Measurements from ENCODE around the gene PRCD.
"Not testable (repeated sequence)": the region's sequence is repeated elsewhere in the genome, so short reads cannot be mapped to it uniquely, and the experiment has no call there.

The PRCD gene

GRCh38 chr17:76504117-76504516 lies 35.7 kb upstream of the PRCD start:
- DNase-seq (ENCODE audit: low spot score), result no peak

DNA sequence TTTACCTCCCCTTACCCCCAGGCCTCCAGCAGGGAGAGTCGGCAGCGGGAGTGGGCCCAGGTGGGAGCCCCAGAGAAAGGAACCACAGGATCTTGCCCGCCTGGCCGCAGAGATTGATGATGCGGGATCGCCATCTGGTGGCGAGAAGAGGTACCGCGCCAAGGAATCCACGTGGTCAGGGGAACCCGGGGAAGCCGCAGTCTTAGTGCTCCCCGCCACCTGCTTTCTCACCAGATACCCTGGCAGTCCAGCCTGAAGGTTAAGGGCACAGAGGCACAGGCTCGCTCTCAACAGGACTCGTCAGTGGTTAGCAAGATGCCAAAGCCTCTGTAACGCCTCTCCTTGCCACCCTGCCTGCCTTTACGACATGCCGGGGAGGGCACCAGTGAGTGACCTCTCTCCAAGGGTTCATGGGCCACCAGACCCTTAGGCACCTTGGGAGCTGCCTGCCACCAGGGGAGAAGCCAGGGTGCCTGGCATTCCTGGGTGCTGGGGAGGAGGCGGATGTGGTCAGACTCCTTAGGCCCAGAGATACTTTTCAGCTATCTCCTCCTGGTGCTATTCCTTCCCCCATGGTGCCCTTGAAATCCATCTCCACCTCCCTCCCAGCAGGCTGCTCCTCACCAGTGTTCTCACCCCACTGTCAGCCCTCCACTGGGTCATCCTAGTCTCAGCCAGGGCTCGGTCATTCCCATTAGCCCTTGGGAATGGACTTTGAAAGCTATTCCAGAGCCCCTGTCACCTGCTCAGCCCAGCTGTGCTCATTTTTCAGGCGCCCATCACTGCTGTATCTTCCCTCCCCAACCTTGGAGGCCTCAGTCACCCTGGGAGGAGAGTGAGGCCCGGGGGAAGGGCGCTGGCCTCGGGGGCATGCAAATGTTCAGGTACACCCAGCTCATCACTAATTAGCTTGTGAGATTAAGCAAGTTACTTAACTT lies 33.2 kb upstream of the PRCD start:
- peak; percentile 85 for DNase-seq (ENCODE audit: low spot score)

DNA sequence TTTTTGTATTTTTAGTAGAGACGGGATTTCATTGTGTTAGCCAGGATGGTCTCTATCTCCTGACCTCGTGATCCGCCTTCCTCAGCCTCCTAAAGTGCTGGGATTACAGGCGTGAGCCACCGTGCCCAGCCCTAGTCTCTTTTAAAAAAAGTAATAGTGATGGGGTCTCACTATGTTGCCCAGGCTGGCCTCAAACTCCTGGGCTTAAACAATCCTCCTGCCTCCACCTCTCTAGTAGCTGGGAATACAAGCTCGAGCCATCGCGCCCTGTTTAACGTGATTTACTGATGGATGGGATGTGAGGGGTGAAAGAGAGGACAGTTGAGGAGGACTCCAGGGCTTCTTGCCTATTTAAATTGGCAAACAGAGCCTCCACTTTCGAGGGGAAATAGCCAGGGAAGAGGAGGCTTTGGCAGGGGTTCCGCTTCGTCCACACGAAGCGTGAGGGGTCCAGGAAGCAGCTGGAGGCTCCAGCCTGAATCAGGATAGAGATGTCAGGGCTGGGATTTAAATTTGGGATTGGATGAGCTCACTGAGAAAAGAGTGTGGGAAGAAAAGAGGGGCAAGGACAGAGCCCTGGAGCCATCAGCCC lies 31.3 kb upstream of the PRCD start:
- not testable (repeated sequence) for DNase-seq (ENCODE audit: low spot score)

DNA sequence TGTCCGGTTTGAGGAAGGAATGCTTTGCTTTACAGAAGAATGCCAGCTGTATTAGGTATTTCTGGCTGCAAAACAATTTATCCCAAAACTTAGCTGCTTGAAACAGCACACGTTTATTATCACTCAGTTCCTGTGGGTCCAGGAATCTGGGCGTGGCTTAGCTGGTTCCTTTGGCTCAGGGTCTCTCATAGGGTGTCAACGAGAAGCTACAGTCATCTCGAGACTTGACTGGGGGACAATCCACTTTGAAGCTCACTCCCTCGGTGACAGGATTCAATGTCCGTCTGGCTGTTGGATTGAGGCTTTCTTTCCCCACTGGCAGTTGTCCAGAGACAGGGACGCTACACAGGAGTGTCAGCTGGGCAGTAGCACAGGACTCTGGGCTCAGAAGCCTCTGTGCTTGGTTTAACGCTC lies 29.0 kb upstream of the PRCD start:
- peak; percentile 0 for DNase-seq (ENCODE audit: low spot score)

- no peak for DNase-seq (ENCODE audit: low spot score)
These were observed 28.0 kb upstream of the PRCD start for GRCh38 chr17:76511668-76512365.

- DNase-seq (ENCODE audit: low spot score), result no peak
These were observed 27.2 kb upstream of the PRCD start for GRCh38 chr17:76512366-76513305.

- DNase-seq (ENCODE audit: low spot score), result no peak
These were observed 26.5 kb upstream of the PRCD start for GRCh38 chr17:76513306-76513692.

DNA sequence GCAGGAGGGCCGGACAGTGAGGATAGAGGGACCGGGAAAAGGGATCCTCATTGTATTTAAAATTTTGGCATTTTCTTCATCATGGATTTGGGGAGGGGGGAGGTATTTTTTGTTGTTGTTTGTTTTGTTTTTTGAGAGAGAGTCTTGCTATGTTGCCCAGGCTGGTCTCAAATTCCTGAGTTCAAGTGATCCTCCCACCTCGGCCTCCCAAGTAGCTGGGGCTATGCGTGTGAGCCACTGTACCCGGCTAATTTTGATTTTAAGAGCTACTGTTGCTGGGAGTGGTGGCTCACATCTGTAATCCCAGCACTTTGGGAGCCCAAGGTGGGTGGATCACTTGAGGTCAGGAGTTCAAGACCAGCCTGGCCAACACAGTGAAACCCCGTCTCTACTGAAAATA lies 25.5 kb upstream of the PRCD start:
- not testable (repeated sequence) for DNase-seq (ENCODE audit: low spot score)

- peak; percentile 89 for DNase-seq (ENCODE audit: low spot score)
These were observed 24.4 kb upstream of the PRCD start for GRCh38 chr17:76515274-76515949.

- DNase-seq (ENCODE audit: low spot score), result no peak
These were observed 22.2 kb upstream of the PRCD start for GRCh38 chr17:76517638-76518038.

DNA sequence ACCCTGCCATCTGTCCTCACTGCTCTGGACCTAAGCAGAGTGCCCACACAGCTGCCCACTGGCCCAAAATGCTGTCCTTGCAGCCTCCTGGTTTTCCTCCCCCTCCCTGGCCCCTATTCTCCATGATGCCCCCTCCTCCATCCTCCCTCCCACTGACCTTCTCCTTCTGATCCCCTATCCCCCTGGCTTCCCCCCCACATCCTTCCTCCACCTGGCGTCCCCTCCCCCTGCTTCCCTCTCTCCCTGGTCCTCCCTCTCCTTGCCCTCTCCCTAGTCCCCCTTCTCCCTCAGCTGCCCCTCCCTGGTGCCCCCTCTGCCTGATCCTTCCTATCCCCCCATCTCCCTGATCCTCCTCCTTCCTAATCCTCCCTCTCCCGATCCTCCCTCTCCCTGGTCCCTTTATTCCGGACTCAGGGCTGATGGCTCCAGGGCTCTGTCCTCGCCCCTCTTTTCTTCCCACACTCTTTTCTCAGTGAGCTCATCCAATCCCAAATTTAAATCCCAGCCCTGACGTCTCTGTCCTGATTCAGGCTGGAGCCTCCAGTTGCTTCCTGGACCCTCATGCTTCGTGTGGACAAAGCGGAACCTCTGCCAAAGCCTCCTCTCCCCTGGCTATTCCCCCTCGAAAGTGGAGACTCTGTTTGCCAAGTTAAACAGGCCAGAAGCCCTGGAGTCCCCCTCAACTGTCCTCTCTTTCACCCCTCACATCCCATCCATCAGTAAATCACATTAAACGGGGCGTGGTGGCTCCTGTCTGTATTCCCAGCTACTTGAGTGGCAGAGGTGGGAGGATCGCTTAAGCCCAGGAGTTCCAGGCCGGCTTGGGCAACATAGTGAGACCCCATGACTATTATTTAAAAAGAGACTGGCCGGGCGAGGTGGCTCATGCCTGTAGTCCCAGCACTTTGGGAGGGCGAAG lies 20.5 kb upstream of the PRCD start:
- no peak for DNase-seq (ENCODE audit: low spot score)

- no peak for DNase-seq (ENCODE audit: low spot score)
These were observed 18.6 kb upstream of the PRCD start for GRCh38 chr17:76521262-76521661.

GRCh38 chr17:76521683-76522082 lies 18.2 kb upstream of the PRCD start:
- DNase-seq (ENCODE audit: low spot score), result not testable (repeated sequence)

DNA sequence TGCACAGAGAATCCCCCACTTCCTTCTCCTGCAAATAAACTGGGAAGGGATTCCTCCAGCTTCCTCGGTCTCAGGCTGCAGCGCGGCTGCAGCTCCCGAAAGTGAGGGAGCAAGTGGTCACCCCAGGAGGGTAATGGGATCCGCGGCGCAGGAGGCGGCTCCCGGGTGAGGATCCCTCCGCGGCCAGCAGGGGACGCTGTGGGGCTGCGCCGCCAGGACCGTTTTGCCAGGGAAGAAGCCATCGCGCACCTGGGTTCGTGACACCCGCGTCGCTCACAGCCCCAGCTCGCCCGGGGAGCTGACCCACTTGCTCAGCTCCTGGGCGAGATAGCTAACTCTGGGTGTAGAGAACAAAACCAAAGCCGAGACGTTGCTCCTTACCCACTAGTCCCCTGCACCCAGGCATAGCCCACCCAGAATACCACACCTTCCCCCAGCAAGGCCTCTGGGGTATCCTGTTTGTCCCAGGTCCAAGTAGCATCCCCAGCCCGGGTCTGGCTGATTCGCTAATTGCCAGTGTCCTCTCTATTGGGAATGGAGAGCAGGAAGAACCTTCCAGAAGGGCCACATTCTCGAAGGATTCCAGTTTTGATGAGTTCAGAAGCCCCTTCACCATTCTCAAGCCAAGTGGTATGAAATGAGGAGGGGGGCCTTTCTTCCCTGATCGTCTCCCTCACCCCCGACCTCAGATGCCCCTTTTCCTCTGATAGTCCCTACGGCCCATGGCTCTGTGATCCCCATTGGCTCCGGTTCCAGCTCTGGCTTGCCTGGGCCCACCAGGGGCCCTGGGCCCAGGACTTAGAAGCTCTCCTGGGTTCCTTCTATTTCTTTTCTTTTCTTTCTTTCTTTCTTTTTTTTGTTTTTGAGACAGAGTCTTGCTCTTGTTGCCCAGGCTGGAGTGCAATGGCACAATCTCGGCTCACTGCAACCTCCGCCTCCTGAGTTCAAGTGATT lies 16.5 kb upstream of the PRCD start:
- peak; percentile 81 for DNase-seq (ENCODE audit: low spot score)

DNA sequence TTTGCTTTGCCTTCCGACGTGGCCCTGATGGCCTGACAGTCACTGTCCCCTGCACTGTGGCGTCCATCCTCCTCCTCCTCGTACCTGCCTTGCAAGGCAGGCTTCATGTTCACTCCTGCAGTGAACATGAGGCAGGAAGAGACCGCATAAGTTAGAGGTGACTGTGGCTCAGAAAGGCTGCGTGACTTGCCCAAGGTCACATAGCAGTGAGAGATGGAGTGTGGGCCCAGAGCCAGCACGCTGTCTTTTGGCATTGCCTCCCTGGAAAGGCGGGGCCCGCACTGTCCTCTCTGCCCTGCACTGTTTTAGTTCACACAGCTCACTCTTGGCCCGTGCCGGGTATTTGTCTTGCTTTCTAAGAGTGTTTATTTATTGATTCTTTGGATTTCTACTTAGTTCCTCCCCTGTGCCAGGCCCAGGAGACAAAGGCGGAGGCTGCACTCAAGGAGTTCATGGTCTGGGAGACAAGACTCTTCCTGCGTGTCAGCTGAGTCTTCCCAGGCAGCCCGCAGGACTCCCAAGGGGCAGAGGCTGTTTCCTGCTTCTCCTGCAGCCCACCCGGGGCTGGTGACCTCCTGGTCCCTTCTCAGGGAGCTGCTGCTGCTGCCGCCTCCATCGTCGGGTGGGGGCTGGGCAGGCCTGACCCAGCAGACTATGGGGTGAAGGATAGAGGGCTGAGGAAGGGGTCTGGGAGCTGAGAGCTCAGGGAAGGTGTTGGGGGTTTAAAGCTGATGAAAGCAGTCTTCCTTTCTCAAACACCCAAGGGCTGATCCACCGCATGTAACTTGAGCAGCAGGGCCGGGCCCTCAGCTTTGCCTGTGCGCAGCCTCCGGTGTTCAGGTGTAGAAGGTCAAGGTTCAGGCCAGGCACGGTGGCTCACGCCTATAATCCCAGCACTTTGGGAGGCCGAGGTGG lies 15.0 kb upstream of the PRCD start:
- no peak for DNase-seq (ENCODE audit: low spot score)

GRCh38 chr17:76525513-76525833 lies 14.4 kb upstream of the PRCD start:
- DNase-seq (ENCODE audit: low spot score), result not testable (repeated sequence)

DNA sequence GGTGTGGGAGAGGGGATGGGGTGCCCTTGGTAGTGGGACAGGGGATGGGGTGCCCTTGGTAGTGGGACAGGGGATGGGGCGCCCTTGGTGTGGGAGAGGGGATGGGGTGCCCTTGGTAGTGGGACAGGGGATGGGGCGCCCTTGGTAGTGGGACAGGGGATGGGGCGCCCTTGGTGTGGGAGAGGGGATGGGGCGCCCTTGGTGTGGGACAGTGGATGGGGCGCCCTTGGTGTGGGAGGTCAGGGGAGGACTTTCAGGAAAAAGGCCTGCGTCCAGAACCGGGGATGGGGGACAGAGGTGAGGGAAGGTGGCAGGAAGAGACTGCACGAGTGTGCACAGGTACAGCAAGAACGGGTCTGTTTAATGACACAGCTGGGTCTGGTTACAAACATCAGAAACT lies 12.8 kb upstream of the PRCD start:
- not testable (repeated sequence) for DNase-seq (ENCODE audit: low spot score)

Measured in CD4-positive, alpha-beta T cell treated with Interleukin-6 at 100 ng/mL for 8 hours (primary cell).